Smooth muscle cell (in vitro differentiated cells): ENCODE results near the gene NRDC. TPM values are rescaled to one million over a fixed set of nuclear protein-coding genes. Genes with fewer than 3 reads are reported as not detected.

Source experiments
- DNase-seq: peaks from one replicate; lab custom pipeline; 2025; ENCODE audit not compliant: unreplicated experiment; lab: John Stamatoyannopoulos, UW
- H2AFZ ChIP-seq: fragments of 200-600 bp; sonication (generic); 2 replicates; pipeline ENCODE4 v1.6.0; 2016; ENCODE audit warnings: antibody characterized with exemption, low read depth, mild to moderate bottlenecking
- H3F3A ChIP-seq: fragments of 200-600 bp; sonication (generic); 2 replicates; pipeline ENCODE4 v1.6.0; 2017; ENCODE audit warnings: antibody characterized with exemption, low read depth
- H3K27ac ChIP-seq: fragments of 200-600 bp; sonication (generic); 2 replicates; pipeline ENCODE4 v1.5.1; 2016; ENCODE audit warnings: low read depth, mild to moderate bottlenecking
- H3K27me3 ChIP-seq: fragments of 200-600 bp; sonication (generic); 2 replicates; pipeline ENCODE4 v1.6.1; 2016; ENCODE audit warnings: low read depth, mild to moderate bottlenecking
- H3K36me3 ChIP-seq: fragments of 200-600 bp; sonication (generic); 2 replicates; pipeline ENCODE4 v1.5.1; 2016; ENCODE audit warnings: low read depth
- H3K4me1 ChIP-seq: fragments of 200-600 bp; sonication (generic); 2 replicates; pipeline ENCODE4 v1.5.1; 2016; ENCODE audit warnings: low read depth
- H3K4me2 ChIP-seq: fragments of 200-600 bp; sonication (generic); 2 replicates; pipeline ENCODE4 v1.6.0; 2016; ENCODE audit warnings: mild to moderate bottlenecking
- H3K4me3 ChIP-seq: fragments of 200-600 bp; sonication (generic); 2 replicates; pipeline ENCODE4 v1.5.1; 2016; ENCODE audit warnings: mild to moderate bottlenecking
- H3K79me2 ChIP-seq: fragments of 200-600 bp; sonication (generic); 2 replicates; pipeline ENCODE4 v1.6.0; 2016; ENCODE audit warnings: low read depth, mild to moderate bottlenecking
- H3K9ac ChIP-seq: fragments of 200-600 bp; sonication (generic); 2 replicates; pipeline ENCODE4 v1.6.0; 2016; ENCODE audit warnings: low read depth
- H3K9me3 ChIP-seq: fragments of 200-600 bp; sonication (generic); replicated peaks from 2 replicates; pipeline ENCODE4 v1.5.1; 2016; ENCODE audit warnings: low read depth
- H4K20me1 ChIP-seq: fragments of 200-600 bp; sonication (generic); 2 replicates; pipeline ENCODE4 v1.6.0; 2016; ENCODE audit warnings: low read depth
- CTCF ChIP-seq: fragments of 200-600 bp; sonication (generic); IDR thresholded peaks from 2 replicates; pipeline ENCODE4 v1.5.1; 2017; ENCODE audit warnings: borderline replicate concordance, mild to moderate bottlenecking, antibody characterized with exemption; ENCODE audit not compliant: insufficient read depth, poor library complexity, severe bottlenecking
- WGBS: methylation state at CpG from one replicate; pipeline ENCODE4 v1.1.7; 2016; ENCODE audit warnings: low lambda C conversion rate; 5-methylcytosine and 5-hydroxymethylcytosine counted together
- polyA plus RNA-seq: library from polyadenylated mRNA; unstranded; fragments of >200 nt; fragmentation: Nextera tagmentation; extraction: Ambion mirVana; gene quantifications from 2 replicates; pipeline ENCODE4 v1.2.1, GENCODE V29; 2016
- total RNA-seq: library from RNA; depleted of rRNA; stranded (reverse); fragments of >200 nt; gene quantifications from 2 replicates; pipeline ENCODE4 v1.2.3, GENCODE V29; 2014

Gene NRDC
- total and polyA plus RNA-seq, 2 experiments from 2014 or later = 81.5 to 96.1 TPM

- no peak overlapping the region for H3K4me2 ChIP-seq
- WGBS = 90% methylated on average over 4 of the region's 4 CpGs
- H3F3A ChIP-seq = no peaks in the 10 kb centered on the region
- H3K9me3 ChIP-seq = no peaks in the 10 kb centered on the region
- H3K4me3 ChIP-seq = no peak overlapping the region
- H2AFZ ChIP-seq = no peak overlapping the region
- H3K79me2 ChIP-seq = peaks cover 33% of the 10 kb centered on the region
- no peak overlapping the region for H3K27ac ChIP-seq
- H3K9ac ChIP-seq = no peak overlapping the region
- H3K36me3 ChIP-seq = peaks cover 7% of the 10 kb centered on the region
- no peak for DNase-seq
- H3K4me1 ChIP-seq = no peaks in the 10 kb centered on the region
- TF ChIP-seq CTCF = no peak
- peaks cover 52% of the 10 kb centered on the region for H4K20me1 ChIP-seq
- H3K27me3 ChIP-seq = no peaks in the 10 kb centered on the region
Observed at GRCh38 chr1:51843948-51844347, 34.6 kb downstream of the NRDC start.

DNA sequence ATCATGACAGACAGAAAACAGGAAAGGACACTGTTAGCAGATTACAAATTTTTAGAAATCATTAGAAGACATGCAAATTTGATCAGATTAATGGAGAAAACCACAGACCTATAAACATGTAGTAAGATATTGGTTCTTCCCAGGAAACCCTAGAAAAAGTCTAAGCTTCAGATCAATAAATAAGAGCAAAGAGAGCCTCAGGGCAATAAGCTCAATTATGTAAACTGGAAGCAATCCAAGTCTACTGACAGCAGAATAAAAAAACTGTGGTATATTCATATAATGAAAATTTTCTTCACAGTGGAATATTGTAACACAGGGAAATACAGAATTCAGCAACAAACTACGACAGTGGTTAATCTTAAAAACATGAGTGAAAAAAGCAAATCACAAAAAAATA lies 36.3 kb downstream of the NRDC start:
- no peak for TF ChIP-seq CTCF
- Histone ChIP-seq H3K9me3 (no peaks in the 10 kb centered on the region), H3K27ac (no peak overlapping the region), H3K27me3 (no peaks in the 10 kb centered on the region), H3F3A (no peaks in the 10 kb centered on the region), H3K36me3 (peaks cover 7% of the 10 kb centered on the region), H3K4me3 (no peak overlapping the region), H2AFZ (no peak overlapping the region), H3K4me2 (no peak overlapping the region), H3K79me2 (peaks cover 38% of the 10 kb centered on the region), H4K20me1 (peaks cover 52% of the 10 kb centered on the region), H3K9ac (no peak overlapping the region), H3K4me1 (no peaks in the 10 kb centered on the region)
- DNase-seq = no peak
- 98% methylated on average over 1 of the region's 1 CpG for WGBS

- DNase-seq = no peak
- H3K9me3 ChIP-seq = no peaks in the 10 kb centered on the region
- H3K27me3 ChIP-seq = no peaks in the 10 kb centered on the region
- H4K20me1 ChIP-seq = peaks cover 52% of the 10 kb centered on the region
- H3K79me2 ChIP-seq = peaks cover 42% of the 10 kb centered on the region
- 96% methylated on average over 4 of the region's 4 CpGs for WGBS
- no peaks in the 10 kb centered on the region for H3F3A ChIP-seq
- H3K36me3 ChIP-seq = peaks cover 13% of the 10 kb centered on the region
- no peaks in the 10 kb centered on the region for H3K4me1 ChIP-seq
- no peak overlapping the region for H3K4me2 ChIP-seq
- H3K27ac ChIP-seq = no peak overlapping the region
- no peak for TF ChIP-seq CTCF
- no peak overlapping the region for H2AFZ ChIP-seq
- no peak overlapping the region for H3K4me3 ChIP-seq
- H3K9ac ChIP-seq = no peak overlapping the region
Observed at GRCh38 chr1:51840743-51841461, 37.6 kb downstream of the NRDC start.

DNA sequence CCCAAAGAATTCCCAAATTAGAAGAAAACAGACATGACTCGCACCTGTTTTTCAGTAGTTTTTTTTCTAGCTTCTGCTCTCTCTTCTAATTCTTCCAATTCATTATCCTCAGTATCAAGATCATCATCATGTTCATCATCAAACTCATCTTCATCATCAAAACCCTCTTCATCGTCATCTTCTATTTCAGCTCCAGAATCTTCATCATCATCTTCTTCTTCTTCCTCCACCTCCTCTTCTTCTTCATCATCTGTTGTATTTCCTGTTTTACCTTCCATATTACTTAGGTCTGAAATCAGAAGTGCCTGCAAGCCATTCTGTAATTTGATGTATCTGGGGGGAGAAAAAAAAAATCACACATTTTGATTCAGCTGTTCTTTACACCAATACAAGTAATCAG lies 38.3 kb downstream of the NRDC start:
- no peak overlapping the region for H3K4me2 ChIP-seq
- H3K9me3 ChIP-seq = no peaks in the 10 kb centered on the region
- H3K4me3 ChIP-seq = no peak overlapping the region
- DNase-seq = no peak
- TF ChIP-seq CTCF = no peak
- peaks cover 14% of the 10 kb centered on the region for H3K36me3 ChIP-seq
- WGBS = 96% methylated on average over 2 of the region's 2 CpGs
- peaks cover 36% of the 10 kb centered on the region for H3K79me2 ChIP-seq
- H3K27me3 ChIP-seq = no peaks in the 10 kb centered on the region
- no peaks in the 10 kb centered on the region for H3F3A ChIP-seq
- H3K4me1 ChIP-seq = no peaks in the 10 kb centered on the region
- no peak overlapping the region for H2AFZ ChIP-seq
- H3K9ac ChIP-seq = no peak overlapping the region
- no peak overlapping the region for H3K27ac ChIP-seq
- H4K20me1 ChIP-seq = peaks cover 46% of the 10 kb centered on the region
